ENCODE results near the gene FHIP2A.
A peak's percentile ranks its signal among the peaks of the same experiment; 100 is the strongest.

FHIP2A gene

GRCh38 chr10:114869520-114869892 is 47.9 kb downstream of the FHIP2A start:
- TF ChIP-seq CTCF (IDR thresholded peaks at IDR 0.05; ENCODE audit: low read length, missing control alignments), result no peak
- DNase-seq (ENCODE audit: low read depth), result peak; percentile 88
- no peak overlapping the region for H3K4me3 ChIP-seq (replicated peaks; ENCODE audit: low read depth, low read length)

GRCh38 chr10:114870486-114870885 is 48.9 kb downstream of the FHIP2A start:
- DNase-seq (ENCODE audit: low read depth), result no peak
- H3K4me3 ChIP-seq (replicated peaks; ENCODE audit: low read depth, low read length), result no peak overlapping the region
- TF ChIP-seq CTCF (IDR thresholded peaks at IDR 0.05; ENCODE audit: low read length, missing control alignments), result no peak

- TF ChIP-seq CTCF (IDR thresholded peaks at IDR 0.05; ENCODE audit: low read length, missing control alignments), result no peak
- DNase-seq (ENCODE audit: low read depth), result no peak
- no peak overlapping the region for H3K4me3 ChIP-seq (replicated peaks; ENCODE audit: low read depth, low read length)
Measured at GRCh38 chr10:114871379-114871778, 49.8 kb downstream of the FHIP2A start.
